Stimulated activated CD4-positive, alpha-beta T cell treated with anti-CD3 and anti-CD28 coated beads, Interleukin-15, amount 100 ng/mL, for 1 hour (primary cell): ENCODE results near the gene RNF217.
"Not testable (repeated sequence)": the region's sequence is repeated elsewhere in the genome, so short reads cannot be mapped to it uniquely, and the experiment has no call there.

Experiments used
- DNase-seq, 2 donors: peaks; one replicate each; pipeline ENCODE4 v3.0.0-alpha.2; 2020; ENCODE audit warnings: low read depth in 1 of 2, low spot score in 1 of 2

Gene RNF217

DNA sequence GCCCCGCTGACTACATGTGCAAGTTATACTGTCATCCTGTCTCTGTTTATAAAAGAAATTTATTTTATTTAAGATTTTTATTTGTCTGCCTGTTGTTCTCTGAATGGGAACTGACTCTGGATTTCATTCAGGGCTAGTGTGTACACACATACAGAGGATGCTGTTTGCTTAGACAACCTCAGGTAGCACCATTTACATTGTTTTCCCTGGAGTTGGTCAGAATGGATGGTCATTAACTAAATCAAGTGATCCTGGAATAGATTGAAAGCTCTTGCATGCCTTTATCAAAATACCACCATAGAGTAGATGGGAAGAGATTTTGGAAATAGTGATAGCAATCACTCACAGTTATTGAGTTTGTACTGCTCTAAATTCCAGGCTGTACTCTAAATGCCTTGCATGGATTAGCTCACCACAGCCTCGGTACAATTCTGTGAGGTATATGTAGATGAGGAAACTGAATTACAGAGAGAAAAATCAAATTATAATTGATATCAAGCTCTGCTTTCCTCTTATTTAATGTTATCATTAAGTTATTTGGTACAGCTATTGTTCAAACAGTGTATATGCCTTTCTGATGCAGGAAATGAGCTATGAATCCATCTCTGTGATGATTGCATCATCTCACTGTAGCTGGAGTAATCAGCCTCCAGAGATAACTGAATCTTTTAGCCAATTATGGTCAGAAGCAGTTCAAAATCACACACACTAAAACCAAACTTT is 51.9 kb downstream of the RNF217 start:
- DNase-seq: no peak

DNA sequence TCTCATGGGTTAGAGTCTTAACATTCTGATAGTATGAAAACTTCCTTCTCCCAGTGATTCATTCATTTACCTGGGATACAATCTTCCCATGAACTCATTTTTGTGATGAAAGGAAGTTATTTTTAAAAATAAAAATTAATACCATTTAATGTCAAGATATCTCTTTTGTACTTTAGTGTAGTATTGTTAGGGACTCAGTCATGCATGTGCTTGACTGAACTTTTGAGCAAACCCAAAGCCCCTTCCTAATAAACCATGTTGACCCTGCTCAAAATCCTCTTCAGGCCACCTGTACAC is 52.4 kb downstream of the RNF217 start:
- no peak for DNase-seq

DNA sequence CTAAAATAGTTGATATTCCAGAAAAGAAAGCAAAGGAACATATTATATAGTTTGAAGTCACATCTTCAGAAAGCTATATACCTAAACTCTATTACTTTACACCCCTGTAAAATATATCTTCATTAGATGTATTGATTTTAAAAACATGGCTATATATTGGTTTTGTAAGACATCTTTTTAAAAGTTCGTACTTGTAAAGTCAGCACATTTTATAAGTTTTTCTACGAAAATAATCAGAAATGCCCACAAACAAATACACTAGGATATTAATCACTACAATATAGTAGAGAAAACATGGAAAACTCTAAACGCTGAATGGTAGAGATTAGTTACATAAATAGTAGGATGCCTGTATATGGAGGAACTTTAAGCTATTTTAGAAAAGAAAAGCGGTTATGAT is 52.9 kb downstream of the RNF217 start:
- DNase-seq: no peak

DNA sequence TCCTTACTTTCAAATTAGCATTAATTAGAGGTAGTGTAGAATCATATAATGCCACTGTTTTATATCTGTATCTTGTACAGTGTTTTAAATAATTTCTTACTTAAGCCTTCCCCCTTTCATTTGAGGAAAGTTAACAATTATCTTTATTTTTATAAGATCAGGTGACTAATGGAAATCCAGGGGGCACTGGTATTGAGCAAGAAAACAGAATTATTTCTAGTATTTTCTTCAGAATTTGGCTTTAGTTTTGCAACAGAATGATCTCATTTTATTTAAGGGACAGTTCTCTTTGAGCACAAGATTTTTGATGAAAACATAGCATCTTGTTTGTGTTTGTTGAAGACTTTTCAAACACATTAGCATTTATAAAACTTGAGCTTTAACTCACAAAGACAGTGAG is 55.9 kb downstream of the RNF217 start:
- DNase-seq: no peak

DNA sequence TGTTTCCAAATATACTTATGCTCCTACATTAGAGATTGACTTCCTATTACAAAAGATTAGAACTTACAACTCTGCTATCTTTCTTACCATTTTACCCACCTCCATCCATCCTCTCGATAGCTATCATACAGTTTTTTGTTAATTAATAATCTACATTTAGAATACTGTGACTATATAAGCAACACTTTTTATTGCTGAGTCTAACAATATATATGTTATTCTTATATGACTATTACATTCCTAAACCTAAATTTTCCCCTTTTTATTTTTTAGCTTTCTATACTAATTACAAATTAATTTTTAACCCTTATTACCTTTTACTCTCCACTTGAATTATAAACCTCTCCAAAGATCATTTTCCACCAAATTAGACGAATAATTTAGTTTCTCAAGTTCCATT is 57.0 kb downstream of the RNF217 start:
- no peak for DNase-seq

DNA sequence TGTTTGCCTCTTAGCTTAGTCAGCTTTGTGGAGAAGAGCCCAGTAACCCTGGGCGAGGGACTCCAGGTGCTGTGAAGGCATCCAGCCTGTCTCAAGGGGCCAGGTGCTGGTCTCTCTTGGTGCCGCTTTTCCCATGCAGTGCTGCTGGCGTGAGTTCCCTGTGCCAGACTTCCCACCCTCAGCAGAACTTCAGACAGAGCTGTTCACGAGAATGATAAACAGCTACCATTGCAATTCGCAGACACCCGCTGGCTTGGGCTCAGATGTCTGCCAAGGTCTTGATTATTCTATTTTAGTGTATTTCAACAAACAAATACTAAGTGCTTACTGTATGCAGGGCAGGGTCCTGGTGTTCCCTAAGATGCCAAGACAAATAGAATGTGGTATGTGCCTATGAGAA is 57.7 kb downstream of the RNF217 start:
- DNase-seq: no peak

DNA sequence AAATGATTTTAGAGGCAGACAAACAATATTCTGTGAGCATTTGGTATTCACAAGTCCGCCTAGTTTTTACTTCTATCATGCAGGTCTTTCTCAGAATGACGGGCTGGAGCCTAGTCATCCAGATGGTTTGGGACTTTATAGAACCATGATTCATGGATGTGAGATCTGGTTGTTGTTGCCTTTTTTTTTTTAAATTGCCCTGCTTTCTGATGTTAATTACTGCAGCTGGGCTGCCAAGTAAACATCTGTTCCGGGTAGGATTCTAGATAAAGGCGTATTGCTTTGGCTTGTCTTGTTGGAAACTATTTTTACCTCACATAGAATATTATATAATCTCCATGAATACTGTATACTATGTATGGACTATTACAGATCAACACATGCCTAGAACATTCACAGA is 58.1 kb downstream of the RNF217 start:
- no peak for DNase-seq

DNA sequence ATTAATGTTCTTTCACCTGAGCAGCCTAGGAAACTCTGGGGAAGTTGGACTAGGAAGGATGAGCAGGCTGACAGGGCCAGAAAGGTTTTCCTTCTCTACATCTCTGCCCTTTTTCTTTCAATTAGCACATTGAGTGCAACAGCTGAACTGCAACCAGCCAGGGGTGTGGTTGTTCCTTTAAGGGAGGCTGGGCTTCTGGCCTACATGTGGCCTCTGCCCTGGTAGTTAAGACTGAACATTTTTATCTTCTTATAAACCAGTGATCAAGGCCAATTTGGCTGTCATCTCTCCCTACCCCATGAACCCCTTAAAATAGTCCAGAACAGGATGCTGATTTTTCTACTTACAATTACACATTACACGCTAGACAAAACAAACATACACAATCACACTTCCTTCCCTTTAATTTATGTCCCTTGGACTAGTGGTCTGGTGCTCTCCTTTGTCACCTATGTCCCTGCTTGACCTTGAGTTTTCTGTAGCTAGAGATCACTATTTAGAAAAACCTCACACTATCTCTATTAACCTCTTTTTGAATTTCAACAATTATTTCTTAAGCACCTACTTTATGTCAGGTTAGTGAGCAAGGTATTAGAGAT is 60.3 kb downstream of the RNF217 start:
- no peak for DNase-seq

DNA sequence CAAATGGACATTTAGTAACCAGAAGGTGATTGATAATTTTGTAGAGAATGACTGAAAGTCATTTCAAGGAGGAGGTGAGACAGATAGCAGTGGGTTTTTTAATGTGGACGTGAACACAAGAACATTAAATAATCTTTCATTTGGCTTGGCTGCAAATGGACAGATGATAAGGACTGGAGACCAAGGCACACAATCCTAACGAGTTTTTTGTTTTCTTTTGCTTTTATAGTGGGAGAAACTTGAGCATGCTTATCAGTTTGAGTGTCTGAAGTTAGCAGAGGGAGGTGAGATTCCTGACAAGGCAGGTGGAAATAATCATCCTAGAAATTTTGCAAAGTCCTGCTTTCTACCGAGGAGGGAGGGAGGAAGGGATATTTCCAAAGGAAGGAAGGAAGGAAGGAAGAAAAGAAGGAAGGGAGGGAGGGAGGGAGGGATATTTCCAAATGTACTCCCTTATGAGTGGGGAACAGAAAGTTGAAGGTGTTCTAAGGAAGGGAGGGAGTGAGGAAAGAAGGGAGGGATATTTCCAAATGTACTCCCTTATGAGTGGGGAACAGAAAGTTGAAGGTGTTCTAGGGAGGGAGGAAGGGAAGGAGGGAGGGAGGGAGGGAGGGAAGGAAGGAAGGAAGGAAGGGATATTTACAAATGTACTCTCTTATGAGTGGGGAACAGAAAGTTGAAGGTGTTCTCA is 63.1 kb downstream of the RNF217 start:
- DNase-seq: no peak

DNA sequence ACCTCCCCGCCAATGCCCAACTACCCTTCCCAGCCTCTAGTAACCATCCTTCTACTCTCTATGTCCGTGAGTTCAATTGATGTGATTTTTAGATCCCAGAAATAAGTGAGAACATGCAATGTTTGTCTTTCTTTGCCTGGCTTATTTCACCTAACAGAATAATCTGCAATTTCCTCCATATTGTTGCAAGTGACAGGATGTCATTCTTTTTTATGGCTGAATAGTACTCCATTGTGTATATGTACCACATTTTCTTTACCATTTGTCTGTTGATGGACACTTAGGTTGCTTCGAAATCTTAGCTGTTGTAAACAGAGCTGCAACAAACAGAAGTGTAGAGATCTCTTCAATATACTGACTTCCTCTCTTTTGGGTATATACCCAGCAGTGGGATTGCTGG is 65.0 kb downstream of the RNF217 start:
- DNase-seq: no peak

DNA sequence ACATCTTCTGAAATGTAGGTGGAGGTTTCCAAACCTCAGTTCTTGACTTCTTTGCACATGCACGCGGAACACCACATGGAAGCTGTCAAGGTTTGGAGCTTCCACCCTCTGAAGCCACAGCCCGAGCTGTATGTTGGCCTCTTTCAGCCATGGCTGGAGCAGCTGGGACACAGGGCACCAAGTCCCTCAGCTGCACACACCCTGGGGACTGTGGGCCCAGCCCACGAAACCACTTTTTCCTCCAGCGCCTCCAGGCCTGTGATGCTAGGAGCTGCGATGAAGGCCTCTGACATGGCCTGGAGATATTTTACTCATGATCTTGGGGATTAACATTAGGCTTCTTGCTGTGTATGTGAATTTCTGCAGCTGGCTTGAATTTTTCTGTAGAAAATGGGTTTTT is 68.7 kb downstream of the RNF217 start:
- DNase-seq: no peak

DNA sequence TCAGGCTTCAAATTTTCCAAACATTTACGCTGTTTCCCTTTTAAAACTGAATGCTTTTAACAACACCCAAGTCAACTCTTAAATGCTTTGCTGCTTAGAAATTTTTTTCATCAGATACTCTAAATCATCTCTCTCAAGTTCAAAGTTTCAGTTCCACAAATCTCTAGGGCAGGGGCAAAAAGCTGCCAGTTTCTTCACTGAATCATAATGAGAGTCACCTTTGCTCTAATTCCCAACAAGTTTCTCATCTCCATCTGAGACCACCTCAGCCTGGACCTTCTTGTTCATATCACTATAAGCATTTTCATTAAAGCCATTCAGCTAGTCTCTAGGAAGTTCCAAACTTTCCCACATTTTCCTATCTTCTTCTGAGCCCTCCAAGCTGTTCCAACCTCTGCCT is 69.1 kb downstream of the RNF217 start:
- no peak for DNase-seq

DNA sequence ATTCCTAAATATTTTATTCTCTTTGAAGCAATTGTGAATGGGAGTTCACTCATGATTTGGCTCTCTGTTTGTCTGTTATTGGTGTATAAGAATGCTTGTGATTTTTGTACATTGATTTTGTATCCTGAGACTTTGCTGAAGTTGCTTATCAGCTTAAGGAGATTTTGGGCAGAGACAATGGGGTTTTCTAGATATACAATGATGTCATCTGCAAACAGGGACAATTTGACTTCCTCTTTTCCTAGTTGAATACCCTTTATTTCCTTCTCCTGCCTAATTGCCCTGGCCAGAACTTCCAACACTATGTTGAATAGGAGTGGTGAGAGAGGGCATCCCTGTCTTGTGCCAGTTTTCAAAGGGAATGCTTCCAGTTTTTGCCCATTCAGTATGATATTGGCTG is 72.7 kb downstream of the RNF217 start:
- DNase-seq: not testable (repeated sequence)

DNA sequence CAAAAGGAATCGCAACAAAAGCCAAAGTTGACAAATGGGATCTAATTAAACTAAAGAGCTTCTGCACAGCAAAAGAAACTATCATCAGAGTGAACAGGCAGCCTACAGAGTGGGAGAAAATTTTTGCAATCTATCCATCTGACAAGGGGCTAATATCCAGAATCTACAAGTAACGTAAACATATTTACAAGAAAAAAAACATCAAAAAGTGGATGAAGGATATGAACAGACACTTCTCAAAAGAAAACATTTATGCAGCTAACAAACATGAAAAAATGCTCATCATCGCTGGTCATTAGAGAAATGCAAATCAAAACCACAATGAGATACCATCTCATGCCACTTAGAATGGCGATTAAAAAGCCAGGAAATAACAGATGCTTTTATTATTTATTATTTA is 74.2 kb downstream of the RNF217 start:
- not testable (repeated sequence) for DNase-seq

DNA sequence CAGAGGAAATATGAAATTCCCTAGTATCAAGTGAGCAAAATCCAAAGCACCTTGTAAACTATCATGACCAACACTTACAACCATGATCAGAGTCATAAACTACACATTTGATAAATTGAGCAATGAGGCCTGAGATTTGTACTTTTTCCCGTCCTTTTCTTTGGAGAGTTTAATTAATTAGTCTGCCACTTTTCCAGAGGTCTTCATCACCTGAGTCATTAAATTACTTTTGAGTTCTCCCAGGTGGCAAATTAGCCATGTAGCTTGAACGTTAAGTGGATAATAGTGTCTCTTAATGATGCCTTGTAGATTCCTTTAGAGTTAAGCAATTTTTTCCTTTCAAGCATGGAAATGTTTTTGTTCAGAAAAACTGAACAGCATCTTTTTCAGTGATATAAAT is 75.6 kb downstream of the RNF217 start:
- no peak for DNase-seq

DNA sequence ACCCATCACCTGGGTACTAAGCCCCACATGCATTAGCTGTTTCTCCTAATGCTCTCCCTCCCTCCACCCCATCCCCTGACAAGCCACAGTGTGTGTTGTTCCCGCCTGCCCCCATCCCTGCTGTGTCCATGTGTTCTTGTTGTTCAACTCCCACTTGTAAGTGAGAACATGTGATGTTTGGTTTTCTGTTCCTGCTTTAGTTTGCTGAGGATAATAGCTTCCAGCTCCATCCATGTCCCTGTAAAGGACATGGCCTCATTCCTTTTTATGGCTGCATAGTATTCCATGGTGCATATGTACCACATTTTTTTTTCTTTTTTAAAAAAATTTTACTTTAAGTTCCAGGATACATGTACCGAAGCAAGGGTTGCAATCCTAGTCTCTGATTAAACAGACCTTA is 76.7 kb downstream of the RNF217 start:
- DNase-seq: no peak

DNA sequence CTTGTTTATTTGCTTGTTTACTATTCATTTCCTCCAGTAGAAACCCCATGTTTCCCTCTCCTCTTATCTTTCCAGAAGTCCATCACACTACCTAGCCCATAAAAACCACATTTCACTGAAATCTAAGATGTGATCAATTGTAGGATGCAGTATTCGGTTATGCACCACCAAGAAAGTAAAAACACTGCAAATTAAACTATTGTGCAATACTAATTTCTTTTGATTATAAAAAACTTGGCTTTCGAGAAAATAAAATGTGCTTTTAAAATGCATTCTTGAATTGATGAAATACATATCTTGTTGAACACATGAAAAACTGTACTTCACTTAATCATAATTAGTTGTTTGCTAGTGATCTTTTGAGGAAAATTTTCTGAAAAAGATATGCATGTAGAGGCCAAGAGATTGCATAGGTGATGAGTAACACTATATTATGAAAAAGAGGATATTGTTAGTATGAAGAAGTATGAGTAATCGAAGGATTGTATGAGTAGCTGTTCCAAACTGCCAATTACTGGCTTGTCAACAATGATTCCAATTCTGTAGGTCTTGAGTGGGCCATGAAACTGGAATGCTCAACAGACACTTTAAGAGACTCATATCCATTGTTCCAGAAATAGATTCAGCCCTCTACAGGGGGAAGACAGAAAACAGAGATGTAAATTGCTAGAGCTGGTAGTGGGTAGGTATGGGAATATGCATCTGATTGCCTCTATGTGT is 79.7 kb downstream of the RNF217 start:
- DNase-seq: no peak

DNA sequence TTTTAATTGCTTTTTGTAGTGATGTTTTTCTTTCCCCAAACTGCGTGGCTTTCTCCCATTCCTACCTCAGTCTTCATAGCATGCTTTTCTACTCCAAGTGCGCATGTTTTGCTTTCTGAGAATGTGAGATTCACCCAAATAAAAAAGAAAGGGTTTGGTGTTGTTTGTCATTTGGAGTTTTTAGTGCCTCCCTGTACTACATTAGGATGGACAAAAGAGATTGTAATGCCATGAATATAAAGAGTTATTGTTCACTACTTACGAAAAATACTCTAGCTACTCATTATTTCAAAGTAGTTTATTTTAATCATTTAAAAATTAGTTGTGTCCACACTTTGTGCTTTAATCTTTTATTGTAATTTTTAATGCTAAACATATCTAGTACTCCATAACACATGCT is 81.8 kb downstream of the RNF217 start:
- no peak for DNase-seq

DNA sequence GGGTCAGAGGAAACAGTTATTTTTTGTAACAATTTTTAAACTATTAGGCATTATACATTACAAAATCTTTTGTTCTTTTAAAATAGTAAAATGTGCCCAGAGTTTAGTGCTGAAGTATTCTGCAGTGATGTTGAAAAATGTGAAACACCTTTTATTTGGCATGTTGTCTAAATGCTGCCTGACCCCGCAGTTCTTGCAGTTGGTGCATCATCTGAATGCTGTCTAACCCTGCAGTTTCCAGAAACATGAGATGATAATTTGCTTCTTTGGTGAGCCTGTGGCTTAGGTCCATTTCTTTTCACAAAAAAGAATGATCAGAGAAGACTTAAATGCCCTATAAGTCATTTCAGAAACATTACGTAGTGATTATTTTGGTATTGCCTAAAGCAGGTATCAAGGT is 82.4 kb downstream of the RNF217 start:
- no peak for DNase-seq

DNA sequence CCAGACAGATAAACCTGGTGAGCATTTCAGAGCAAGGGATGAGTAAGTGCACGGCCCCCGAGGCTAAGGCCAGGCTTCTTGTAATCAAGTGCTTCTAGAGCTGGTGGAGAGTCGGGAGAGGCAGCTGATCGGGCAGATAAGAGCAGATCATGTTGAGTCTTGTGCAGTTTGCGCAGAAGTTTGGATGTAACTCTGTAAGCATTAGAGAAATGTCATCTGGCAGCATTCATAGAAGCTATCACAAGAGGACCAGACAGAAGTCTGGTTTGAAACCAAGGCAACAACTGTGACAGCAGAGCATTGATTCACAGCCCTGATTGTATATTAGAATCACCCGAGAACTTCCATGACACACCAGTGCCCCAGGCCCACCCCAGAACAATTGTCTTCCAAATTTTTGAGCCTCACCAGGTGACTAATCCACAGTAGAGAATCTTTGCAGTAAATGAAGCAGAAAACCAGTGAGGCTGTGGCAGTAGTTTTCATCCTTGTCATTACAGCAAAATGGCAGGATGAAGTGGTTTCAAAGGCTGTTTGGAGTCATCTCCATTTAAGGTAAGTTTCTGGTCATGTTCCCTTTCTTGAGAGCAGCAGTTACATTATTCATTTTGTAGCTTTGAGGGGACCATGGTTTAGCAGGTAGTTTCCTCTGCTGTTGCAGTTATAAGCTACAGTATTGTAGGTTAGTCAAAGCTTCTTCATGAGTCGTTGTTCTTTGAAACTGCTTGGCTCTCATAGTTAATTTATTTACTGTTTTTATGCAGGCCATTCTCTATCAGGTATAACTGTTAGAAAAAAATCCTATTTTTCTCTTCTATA is 84.1 kb downstream of the RNF217 start:
- DNase-seq: no peak

DNA sequence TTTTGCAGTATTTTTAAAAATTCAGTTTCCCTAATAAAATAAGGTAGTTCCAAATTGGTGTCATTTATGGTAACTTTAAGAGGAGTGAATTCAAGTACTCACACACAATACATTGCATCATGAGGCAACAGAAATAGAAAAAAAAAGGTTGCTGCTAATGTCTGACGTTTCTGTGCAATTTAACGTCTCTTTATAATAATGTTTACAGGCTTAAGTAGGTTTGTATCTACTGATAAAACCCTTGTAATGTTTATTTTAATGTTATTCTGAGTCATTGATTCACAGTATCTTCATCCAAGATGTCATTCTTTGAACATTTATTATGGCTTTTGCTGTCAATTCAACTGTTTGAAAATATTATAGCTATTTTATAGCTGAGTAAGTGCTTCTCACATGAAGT is 86.0 kb downstream of the RNF217 start:
- DNase-seq: no peak
